GM19239 (cell line): ENCODE measurements around the gene MAP1S.

Experiments
- DNase-seq: peaks from one replicate; pipeline ENCODE4 v3.0.0; 2011; ENCODE audit warnings: low spot score; ENCODE audit not compliant: insufficient read length
- FAIRE-seq: peaks from 2 replicates; lab custom pipeline; 2011; peaks lifted over from hg19 to GRCh38; lab: Jason Lieb, UNC

MAP1S gene

GRCh38 chr19:17687857-17688784, 31.2 kb upstream of the MAP1S start, which contains the start of gene UNC13A:
UNC13A (minus strand) TSS chr19:17688354; CDS start chr19:17688199, 155 bp downstream.
- DNase-seq (no peak), FAIRE-seq (no peak)

DNA sequence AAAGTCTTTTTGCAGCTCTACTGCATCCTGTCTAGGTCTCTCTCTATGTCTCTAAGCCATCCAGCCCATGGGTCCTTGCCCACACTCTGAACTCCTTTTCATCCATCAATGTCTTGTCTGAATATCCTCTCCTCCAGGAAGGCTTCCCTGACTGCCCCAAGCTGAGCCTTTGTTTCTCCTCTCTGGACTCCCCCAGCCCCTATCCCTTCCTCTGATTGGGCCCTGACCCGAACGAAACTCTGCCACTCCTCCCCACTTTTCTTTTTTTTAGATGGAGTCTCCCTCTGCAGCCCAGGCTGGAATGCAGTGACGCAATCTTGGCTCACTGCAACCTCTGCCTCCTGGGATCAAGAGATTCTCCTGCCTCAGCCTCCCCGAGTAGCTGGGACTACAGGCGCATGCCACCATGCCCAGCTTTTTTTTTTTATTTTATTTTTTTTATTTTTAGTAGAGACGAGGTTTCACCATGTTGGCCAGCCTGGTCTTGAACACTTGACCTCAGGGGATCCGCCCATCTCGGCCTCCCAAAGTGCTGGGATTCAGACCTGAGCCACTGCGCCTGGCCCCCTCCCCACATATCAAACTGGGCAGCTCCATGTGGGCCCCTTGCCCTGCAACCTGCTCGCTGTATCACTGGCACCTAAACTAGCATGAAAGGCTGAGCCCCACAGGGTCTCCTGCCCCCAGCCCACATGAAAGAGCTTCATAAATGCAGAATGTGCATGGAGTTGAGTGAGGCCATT, 30.3 kb upstream of the MAP1S start:
- no peak for FAIRE-seq
- no peak for DNase-seq

GRCh38 chr19:17692566-17692965, 26.7 kb upstream of the MAP1S start:
- no peak for DNase-seq
- FAIRE-seq = no peak

GRCh38 chr19:17695198-17695597, 24.1 kb upstream of the MAP1S start:
- FAIRE-seq (no peak), DNase-seq (no peak)

GRCh38 chr19:17703824-17704463, 15.3 kb upstream of the MAP1S start:
- FAIRE-seq = peak; percentile 88

GRCh38 chr19:17706750-17707181, 12.5 kb upstream of the MAP1S start:
- DNase-seq (no peak), FAIRE-seq (no peak)

More at GRCh38 chr19:17703824-17704463, 15.3 kb upstream of the MAP1S start:
- peak; percentile 68 for DNase-seq

GRCh38 chr19:17711851-17712250, 7.4 kb upstream of the MAP1S start:
- FAIRE-seq (no peak), DNase-seq (no peak)

DNA sequence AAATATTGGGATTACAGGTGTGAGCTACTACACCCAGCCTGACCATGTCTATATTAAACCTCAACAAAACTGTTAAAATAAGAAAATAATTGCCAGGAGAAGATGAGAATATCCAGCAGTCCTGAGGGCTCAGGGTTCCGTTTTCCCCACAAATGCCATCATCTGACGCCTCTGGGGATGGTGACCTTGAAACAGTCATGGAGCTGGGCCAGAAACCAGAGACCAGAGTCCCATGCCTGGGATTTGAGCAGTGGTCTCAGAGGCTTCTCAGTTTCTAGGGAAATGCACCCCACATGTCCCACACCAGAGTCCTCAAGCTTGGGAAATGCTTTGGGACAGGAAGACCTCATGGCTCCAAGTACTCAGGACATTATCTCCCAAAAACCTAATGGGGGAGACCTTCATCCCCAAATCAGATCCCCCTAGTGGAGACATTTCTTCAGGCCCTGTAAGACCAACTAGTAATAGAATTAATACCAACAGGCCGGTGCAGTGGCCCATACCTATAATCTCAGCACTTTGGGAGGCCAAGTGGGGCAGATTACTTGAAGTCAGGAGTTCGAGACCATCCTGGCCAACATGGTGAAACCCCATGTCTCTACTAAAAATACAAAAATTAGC, 2.9 kb upstream of the MAP1S start:
- FAIRE-seq (no peak), DNase-seq (no peak)

DNA sequence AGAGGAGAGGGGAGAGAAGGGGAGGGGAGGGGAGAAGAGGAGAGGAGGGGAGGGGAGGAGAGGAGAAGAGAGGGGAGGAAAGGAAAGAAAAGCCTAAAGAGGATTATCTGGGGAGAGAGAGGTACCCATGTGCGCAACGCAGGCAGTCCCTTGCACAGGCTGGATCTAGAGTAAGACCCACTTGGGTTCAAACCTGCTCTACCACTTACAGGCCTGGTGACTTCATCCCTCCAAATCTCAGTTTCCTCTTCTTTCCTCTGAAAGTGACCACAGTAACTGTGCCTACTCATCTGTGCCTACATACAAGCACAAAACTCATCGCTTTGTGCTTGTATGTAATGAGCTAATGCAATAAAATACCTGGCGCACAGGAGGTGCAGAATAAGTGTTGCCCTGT, 732 bp upstream of the MAP1S start:
- FAIRE-seq (peak; percentile 81), DNase-seq (no peak)

DNA sequence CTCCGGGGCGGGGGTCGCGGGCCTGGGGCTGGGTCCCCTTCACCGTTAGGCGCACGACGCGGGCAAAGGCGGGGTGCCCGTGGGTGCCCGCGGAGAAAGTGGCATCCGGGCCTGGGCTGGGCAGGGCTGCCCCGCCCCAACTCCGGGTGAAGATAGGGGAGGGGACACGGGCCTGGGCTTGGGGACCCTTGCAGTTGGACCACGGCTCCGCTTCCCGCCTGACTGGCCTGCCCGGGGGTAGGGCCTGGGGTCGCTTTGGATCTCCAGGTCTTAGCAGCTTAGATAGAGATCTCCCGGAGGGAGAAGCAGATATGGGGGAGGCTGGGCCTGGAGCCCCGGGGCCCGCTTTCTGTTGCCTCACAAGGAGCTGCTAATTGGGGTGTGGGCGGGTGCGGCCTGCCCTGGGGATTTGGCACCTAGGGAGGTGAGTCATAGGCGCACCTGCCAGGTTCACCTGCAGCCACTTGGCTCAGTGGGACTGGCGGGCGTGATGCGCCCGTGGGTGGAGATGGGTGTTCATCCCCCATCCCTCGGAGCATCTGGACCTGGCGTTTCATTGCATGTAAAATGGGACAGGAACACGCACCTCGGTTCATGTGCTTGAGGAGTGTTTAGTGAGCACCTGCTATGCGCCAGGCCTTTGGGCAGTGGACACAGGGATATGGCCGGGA, 585 bp downstream of the MAP1S start:
- peak; percentile 14 for FAIRE-seq
- no peak for DNase-seq

- peak; percentile 56 for FAIRE-seq
- DNase-seq = no peak
Measured at GRCh38 chr19:17720440-17720839, 1.2 kb downstream of the MAP1S start.

- FAIRE-seq (no peak), DNase-seq (no peak)
Measured at GRCh38 chr19:17721111-17721628, 1.9 kb downstream of the MAP1S start.

DNA sequence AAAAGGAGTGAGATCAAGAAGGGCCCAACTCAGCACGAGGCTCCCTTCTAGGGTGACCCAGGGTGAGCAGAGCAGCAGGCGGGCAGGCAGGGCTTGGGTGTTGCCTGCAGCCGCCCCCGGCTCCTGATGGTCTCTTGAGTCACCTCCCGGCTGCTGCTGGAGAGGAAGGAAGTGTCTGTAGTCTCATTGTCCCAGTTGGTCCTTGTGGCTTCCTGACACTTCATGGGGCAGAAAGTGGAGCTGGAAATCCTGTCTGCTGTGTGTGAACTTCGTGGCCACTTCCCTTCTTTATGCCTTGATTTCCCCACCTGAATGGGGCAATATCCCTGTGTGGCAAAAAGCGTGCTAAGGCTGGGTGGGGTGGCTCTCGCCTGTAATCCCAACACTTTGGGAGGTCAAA, 2.5 kb downstream of the MAP1S start:
- no peak for DNase-seq
- peak; percentile 39 for FAIRE-seq

GRCh38 chr19:17722655-17723240, 3.5 kb downstream of the MAP1S start:
- FAIRE-seq (no peak), DNase-seq (no peak)

GRCh38 chr19:17724655-17725054, 5.4 kb downstream of the MAP1S start:
- no peak for DNase-seq
- FAIRE-seq = no peak

GRCh38 chr19:17725422-17726078, 6.3 kb downstream of the MAP1S start:
- FAIRE-seq (no peak), DNase-seq (no peak)

DNA sequence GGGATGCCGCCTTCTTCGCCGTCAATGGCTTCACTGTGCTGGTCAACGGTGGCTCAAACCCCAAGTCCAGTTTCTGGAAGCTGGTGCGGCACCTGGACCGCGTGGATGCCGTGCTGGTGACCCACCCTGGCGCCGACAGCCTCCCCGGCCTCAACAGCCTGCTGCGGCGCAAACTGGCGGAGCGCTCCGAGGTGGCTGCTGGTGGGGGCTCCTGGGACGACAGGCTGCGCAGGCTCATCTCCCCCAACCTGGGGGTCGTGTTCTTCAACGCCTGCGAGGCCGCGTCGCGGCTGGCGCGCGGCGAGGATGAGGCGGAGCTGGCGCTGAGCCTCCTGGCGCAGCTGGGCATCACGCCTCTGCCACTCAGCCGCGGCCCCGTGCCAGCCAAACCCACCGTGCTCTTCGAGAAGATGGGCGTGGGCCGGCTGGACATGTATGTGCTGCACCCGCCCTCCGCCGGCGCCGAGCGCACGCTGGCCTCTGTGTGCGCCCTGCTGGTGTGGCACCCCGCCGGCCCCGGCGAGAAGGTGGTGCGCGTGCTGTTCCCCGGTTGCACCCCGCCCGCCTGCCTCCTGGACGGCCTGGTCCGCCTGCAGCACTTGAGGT, 7.0 kb downstream of the MAP1S start:
- no peak for DNase-seq
- FAIRE-seq = no peak
